ENCODE data around the gene TNFSF12.
A peak's percentile ranks its signal among the peaks of the same experiment; 100 is the strongest.

Gene TNFSF12

DNA sequence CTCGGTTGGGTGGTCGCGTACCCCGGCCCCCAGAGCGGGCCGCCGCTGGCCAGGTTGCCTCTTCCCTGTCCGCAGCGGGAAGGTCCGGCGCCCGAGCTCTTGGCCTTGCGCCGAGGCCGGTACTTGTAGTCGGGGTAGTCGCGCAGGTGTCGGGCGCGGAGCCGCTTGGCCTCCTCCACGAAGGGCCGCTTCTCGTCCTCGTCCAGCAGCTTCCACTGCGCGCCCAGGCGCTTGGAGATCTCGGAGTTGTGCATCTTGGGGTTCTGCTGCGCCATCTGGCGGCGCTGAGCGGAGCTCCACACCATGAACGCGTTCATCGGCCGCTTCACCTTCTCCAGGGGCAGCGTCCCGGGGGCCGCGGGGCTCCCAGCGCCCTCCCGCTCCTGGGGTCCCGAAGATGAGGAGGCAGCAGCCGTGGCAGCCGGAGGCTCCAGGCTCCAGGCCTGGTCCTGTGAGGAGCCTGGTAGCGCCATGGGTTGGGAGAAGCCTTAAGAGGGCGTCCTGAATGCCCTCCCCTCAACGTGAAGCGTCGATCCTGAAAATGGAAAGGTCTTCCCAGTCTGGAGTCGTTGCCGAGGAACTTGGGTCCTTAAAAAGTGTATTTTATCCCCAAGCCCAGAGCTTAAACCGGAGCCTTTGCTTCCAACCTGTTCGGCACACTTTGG is 40.5 kb downstream of the TNFSF12 start:
- ChIA-PET CTCF (interaction anchor here (0.7 to 4.5 kb wide), 35 partner anchors 11 to 544 kb away, joined by 3 to 61 read pairs (median 4); partner anchors contain the start of genes ATP1B2, CD68, DNAH2 and FXR2), POLR2A (interaction anchor here (0.5 to 4.4 kb wide), 6 partner anchors 11 to 194 kb away, joined by 3 to 31 read pairs (median 4); partner anchors contain the start of genes CD68 and WRAP53)
- H3K4me3 ChIP-seq (ENCODE audit: low read depth, low read length), result peak overlapping the region; percentile 6; the same call in 1 of the 2 replicates
- TF ChIP-seq, protein P1, sequence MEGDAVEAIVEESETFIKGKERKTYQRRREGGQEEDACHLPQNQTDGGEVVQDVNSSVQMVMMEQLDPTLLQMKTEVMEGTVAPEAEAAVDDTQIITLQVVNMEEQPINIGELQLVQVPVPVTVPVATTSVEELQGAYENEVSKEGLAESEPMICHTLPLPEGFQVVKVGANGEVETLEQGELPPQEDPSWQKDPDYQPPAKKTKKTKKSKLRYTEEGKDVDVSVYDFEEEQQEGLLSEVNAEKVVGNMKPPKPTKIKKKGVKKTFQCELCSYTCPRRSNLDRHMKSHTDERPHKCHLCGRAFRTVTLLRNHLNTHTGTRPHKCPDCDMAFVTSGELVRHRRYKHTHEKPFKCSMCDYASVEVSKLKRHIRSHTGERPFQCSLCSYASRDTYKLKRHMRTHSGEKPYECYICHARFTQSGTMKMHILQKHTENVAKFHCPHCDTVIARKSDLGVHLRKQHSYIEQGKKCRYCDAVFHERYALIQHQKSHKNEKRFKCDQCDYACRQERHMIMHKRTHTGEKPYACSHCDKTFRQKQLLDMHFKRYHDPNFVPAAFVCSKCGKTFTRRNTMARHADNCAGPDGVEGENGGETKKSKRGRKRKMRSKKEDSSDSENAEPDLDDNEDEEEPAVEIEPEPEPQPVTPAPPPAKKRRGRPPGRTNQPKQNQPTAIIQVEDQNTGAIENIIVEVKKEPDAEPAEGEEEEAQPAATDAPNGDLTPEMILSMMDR (IDR thresholded peaks at IDR 0.05; ENCODE audit: insufficient read depth, low read length, missing control alignments), result peak; percentile 89
- no peak for DNase-seq (ENCODE audit: low read depth, low spot score)

DNA sequence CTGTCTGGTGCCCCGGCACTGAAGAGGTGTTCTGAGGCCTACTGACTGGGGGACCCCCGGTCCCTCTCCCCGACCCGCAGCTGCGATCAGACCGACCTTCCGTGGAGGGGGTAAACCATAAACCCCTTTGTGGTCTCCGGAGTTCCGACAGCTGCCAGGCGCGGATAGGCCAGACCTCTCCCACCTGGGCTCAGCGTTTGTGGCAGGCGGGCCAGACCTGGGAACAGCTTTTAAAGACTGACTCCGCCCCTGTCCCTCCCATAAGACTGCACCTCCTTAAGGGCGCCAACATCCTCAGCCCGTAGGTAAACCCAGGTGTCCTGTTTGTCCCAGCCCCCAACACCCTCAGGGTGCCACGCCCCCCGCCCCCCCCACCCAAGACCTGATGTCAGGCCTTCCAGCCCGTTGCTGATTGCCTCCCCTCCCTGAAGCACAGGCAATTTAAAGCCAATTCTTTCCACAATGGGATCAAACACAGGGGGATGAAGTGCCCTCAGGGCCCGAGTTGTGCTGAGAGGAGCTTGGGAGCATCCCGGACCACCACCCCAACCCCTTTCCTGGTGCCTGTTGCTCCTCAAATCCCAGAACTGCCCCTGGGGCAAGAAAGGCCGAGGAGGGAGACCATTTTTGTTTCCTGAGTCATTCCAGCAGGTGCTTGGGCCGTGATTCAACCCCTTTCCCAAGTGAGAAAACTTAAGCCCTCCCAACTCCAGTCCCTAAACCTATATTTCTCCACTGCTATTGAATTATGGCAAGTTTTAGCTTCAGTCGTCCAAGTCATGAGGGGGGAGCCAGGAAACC is 41.2 kb downstream of the TNFSF12 start, which contains the start of gene SOX15:
TSS of gene SOX15 (minus strand) at position 204 of the 801 bp plus-strand sequence. CDS start 418 bp downstream, outside the sequence.
- peak within 1 kb of the TSS; percentile 6; the same call in 1 of the 2 replicates for H3K4me3 ChIP-seq (ENCODE audit: low read depth, low read length)
- no peak for DNase-seq (ENCODE audit: low read depth, low spot score)
- CTCF ChIA-PET, result interaction anchor here (0.9 to 4.5 kb wide), 25 partner anchors 10 to 544 kb away, joined by 3 to 61 read pairs (median 7); partner anchors contain the start of genes ATP1B2, CD68, FXR2 and SENP3
- TF ChIP-seq, protein P1 (IDR thresholded peaks at IDR 0.05; ENCODE audit: insufficient read depth, low read length, missing control alignments), result no peak
- POLR2A ChIA-PET, result interaction anchor here (1.2 to 4.4 kb wide), 4 partner anchors 12 to 22 kb away, joined by 3 to 31 read pairs (median 6); partner anchors contain the start of gene CD68

DNA sequence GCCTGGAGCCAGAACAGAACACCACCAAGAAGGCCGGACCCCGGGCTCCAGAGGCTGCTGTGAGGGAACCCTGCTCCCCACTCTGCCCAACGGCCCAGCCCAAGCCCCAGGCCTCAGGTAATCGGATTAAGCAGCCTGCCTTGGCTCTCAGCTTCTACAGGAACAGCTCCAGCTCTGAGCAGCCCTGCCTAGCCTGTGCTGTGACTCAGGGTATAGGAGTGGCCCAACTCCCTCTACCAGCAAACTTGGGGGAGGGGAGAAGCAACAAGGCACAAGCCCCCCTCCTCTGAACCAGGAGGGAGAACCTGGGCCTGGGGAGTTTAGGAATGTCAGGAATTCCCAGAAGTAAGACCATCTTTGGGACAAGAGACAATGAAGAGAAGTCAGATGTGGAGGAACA is 41.9 kb downstream of the TNFSF12 start:
- ChIA-PET CTCF (interaction anchor here (1.7 to 4.5 kb wide), 12 partner anchors 10 to 247 kb away, joined by 4 to 61 read pairs (median 23); partner anchors contain the start of genes CD68, FXR2, SENP3 and TMEM95), POLR2A (interaction anchor here (0.6 to 4.4 kb wide), 3 partner anchors 12 to 106 kb away, joined by 3 to 31 read pairs (median 6); partner anchors contain the start of gene CD68)
- DNase-seq (ENCODE audit: low read depth, low spot score), result no peak
- H3K4me3 ChIP-seq (ENCODE audit: low read depth, low read length), result no peak overlapping the region
- TF ChIP-seq, protein P1 (IDR thresholded peaks at IDR 0.05; ENCODE audit: insufficient read depth, low read length, missing control alignments), result no peak

DNA sequence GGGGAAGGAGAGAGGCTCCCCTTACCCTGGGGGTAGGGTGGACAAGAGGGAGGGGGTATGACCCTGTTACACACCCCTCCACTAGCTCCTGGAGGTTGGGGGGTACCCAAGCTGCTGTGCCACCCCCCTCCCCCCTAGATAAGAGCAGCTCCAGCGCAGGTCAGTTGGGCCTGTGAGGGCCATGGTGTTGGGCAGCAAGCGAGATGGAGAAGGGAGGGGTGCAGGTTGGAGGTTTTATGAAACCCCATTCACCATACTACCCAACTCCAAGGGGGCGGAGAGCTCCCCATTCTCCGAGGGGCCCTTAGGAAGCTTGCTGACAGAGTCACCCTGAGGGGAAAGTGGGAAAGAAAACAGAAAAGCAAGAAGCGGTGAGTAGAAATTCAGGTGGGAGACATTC is 42.7 kb downstream of the TNFSF12 start:
- POLR2A ChIA-PET, result interaction anchor here (1.1 to 1.3 kb wide), 2 partner anchors 8 to 15 kb away, joined by 3 to 4 read pairs; partner anchors contain the start of gene MPDU1
- CTCF ChIA-PET, result interaction anchor here (3.6 to 4.5 kb wide), 2 partner anchors 20 to 96 kb away, joined by 48 to 61 read pairs; partner anchors contain the start of genes FXR2, TP53 and WRAP53
- H3K4me3 ChIP-seq (ENCODE audit: low read depth, low read length), result no peak overlapping the region
- TF ChIP-seq, protein P1 (IDR thresholded peaks at IDR 0.05; ENCODE audit: insufficient read depth, low read length, missing control alignments), result no peak
- DNase-seq (ENCODE audit: low read depth, low spot score), result no peak

DNA sequence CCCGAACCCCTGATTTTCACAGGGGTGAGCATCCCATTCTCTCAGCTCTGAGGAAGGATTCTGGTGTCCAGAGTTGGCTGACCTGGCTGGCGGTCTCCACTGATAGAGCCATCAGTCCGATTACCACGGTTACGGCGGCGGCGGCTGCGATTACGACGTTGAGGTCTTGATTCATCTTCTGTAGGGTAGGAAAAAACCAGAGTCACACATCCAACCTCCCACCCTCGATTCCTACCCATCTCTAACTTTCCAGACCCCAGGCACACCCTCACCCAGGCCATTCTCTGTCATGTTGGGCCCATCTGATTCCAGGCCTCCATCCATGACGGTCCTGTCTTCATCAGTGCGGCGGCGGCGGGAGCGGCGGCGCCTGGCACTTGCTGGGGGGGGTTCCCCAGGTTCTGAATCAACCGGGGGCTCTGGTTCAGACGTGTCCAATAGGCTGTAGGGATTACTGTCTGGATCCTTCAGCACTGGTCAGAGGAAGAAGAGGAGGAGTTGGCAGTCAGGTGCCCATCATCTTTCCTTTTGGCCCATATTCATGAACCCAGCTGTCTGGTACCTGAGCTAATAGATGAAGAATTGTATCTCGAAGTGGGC is 43.7 kb downstream of the TNFSF12 start:
- no peak for DNase-seq (ENCODE audit: low read depth, low spot score)
- no peak overlapping the region for H3K4me3 ChIP-seq (ENCODE audit: low read depth, low read length)
- ChIA-PET CTCF (interaction anchor here (0.8 to 4.5 kb wide), 5 partner anchors 16 to 96 kb away, joined by 3 to 48 read pairs (median 5); partner anchors contain the start of genes SENP3, TP53 and WRAP53), POLR2A (interaction anchor here (1.1 to 1.3 kb wide), 2 partner anchors 9 to 16 kb away, joined by 3 to 4 read pairs; partner anchors contain the start of gene MPDU1)
- TF ChIP-seq, protein P1 (IDR thresholded peaks at IDR 0.05; ENCODE audit: insufficient read depth, low read length, missing control alignments), result no peak

All from AG04449 (cell line).